Fibroblast of pulmonary artery (primary cell): ENCODE results near the gene DCT.

Experiments
- DNase-seq: peaks from one replicate; pipeline ENCODE4 v3.0.0-alpha.2; 2010; ENCODE audit warnings: low read depth
- H3K4me3 ChIP-seq: replicated peaks from 2 replicates; pipeline ENCODE4 v1.5.1; 2011; ENCODE audit warnings: low read depth, mild to moderate bottlenecking, control low read depth, low read length, moderate library complexity
- TF ChIP-seq, protein P1 (sequence below): IDR thresholded peaks from 2 replicates; pipeline ENCODE4 v1.5.1; 2011; ENCODE audit warnings: mild to moderate bottlenecking, control low read depth, low read length, inconsistent platforms; ENCODE audit errors: missing control alignments

The DCT gene

GRCh38 chr13:94455414-94455813 is 24.1 kb downstream of the DCT start:
- H3K4me3 ChIP-seq, result no peak overlapping the region
- no peak for DNase-seq
- TF ChIP-seq, protein P1, sequence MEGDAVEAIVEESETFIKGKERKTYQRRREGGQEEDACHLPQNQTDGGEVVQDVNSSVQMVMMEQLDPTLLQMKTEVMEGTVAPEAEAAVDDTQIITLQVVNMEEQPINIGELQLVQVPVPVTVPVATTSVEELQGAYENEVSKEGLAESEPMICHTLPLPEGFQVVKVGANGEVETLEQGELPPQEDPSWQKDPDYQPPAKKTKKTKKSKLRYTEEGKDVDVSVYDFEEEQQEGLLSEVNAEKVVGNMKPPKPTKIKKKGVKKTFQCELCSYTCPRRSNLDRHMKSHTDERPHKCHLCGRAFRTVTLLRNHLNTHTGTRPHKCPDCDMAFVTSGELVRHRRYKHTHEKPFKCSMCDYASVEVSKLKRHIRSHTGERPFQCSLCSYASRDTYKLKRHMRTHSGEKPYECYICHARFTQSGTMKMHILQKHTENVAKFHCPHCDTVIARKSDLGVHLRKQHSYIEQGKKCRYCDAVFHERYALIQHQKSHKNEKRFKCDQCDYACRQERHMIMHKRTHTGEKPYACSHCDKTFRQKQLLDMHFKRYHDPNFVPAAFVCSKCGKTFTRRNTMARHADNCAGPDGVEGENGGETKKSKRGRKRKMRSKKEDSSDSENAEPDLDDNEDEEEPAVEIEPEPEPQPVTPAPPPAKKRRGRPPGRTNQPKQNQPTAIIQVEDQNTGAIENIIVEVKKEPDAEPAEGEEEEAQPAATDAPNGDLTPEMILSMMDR, result no peak

DNA sequence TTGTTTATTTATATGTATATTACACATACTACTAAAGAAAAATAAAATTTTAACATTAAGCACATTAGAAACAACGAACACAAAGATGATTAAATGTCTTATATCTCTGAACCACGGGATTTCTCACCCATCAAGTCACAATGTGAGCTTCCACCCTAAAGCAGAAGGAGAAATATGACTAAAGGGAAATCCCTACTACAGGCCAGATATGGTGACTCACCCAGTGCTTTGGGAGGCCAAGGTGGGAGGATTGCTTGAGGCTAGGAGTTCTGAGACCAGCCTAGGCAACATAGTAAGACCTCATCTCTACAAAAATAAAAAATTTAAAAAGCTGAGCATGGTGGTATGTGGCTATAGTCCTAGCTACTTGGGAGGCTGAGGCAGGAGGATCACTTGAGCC is 24.6 kb downstream of the DCT start:
- TF ChIP-seq, protein P1, result no peak
- no peak for DNase-seq
- no peak overlapping the region for H3K4me3 ChIP-seq

DNA sequence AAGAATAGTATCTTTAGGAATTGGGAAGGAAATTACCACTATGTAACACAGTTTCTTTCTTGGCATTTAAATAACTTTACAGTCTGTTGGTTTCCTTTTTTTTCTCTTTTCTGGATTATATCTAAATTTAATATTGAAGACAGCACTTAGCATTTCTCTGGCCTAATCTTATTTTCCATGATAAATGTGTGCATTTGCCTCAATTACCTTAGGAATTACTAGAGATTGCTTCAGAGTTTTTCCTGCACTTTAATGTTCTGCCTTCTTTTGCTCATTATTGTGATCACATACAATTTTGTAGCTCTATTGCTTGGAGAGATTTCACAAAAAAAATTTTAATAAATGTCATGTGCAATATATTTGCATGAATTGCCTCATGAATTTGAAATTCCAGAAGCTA is 25.1 kb downstream of the DCT start:
- TF ChIP-seq, protein P1, result no peak
- no peak overlapping the region for H3K4me3 ChIP-seq
- DNase-seq, result no peak

DNA sequence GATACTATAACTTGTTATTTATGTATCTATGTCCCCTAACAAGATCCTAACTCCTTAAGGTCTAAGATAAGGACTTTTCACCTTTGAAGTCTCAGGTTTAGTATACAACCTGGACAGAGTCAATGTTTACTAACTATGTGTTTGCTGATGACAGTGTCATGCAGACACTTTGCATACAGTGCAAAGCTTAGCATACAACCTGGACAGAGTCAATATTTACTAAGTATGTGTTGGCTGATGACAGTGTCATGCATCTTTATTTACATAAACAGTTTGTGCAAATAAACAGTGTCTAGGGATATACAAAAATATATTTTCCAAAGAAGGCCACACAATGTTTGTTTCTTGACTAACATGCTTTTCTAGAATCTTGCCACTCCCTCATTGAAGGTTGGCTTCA is 34.7 kb downstream of the DCT start:
- no peak for DNase-seq
- TF ChIP-seq, protein P1, result no peak
- no peak overlapping the region for H3K4me3 ChIP-seq

DNA sequence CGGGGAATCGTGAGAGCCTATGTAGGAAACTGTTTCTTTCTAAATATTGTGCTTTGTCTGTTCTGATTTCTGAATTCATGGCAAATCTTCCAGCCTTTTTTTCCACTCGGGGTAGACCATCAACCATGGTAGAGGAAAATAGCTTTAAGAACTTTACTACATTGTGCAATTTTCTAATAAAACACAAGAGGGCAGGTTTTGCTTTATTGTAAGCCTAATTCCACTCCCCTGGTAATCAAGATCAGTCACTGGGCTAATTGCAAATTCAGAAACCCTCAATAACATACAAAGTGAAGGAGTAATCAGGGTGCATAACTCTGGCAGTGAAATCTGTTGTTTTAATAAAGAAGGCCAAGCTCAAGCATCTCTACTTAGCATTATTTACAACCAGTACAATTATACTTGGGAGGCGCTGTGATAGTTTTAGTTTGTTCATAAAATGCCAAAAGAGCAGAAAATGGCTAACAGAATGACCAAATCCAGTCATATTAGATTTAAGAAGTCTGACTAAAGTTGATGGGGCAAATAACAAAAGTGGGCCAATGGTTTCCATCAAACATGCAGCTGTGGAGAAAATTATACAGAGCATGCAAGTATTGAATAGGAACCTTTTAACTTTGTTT is 43.8 kb downstream of the DCT start:
- TF ChIP-seq, protein P1, result peak; percentile 63
- no peak overlapping the region for H3K4me3 ChIP-seq
- DNase-seq, result peak; percentile 70

GRCh38 chr13:94433055-94433961 is 46.2 kb downstream of the DCT start:
- TF ChIP-seq, protein P1, result no peak
- no peak overlapping the region for H3K4me3 ChIP-seq
- DNase-seq, result peak; percentile 23

DNA sequence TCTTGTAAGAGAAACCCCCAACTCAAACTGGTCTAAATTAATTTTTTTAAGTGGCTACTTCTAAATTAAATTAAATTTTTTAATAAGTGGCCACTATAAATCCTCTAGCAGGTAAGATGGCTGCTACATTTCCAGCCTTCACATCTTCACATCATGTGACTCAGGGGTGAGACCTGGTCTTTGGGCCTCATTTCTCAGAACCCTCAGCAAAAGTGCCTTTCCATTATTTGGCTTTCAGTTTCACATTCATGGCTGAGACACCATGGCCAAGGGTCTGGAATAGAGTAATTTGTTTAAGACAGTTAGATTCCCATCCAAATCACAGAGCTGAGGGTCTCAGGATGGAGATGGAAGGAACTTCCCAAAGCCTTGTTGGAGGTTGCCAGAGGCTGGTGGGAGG is 47.5 kb downstream of the DCT start:
- H3K4me3 ChIP-seq, result no peak overlapping the region
- DNase-seq, result no peak
- TF ChIP-seq, protein P1, result no peak
